HT-29 (cell line): ENCODE measurements around the gene NR2F6. TPM values are rescaled to one million over a fixed set of nuclear protein-coding genes. Genes with fewer than 3 reads are reported as not detected.
"Not testable (repeated sequence)": the region's sequence is repeated elsewhere in the genome, so short reads cannot be mapped to it uniquely, and the experiment has no call there.

Experiments
- DNase-seq: peaks from one replicate; pipeline ENCODE4 v3.0.0-alpha.2; 2015; ENCODE audit warnings: low spot score
- total RNA-seq: library from RNA; depleted of rRNA; stranded (reverse); fragments of >200 nt; shearing (Covaris generic); gene quantifications from 2 replicates; pipeline ENCODE4 v1.2.3, GENCODE V29; 2014; rRNA removed

Gene NR2F6
- 265 and 297 TPM in 2 replicates for total RNA-seq

GRCh38 chr19:17245535-17245984, at the start of gene NR2F6:
Gene NR2F6 (minus strand): TSS chr19:17245919. CDS start chr19:17245220, 699 bp downstream.
- no peak for DNase-seq

GRCh38 chr19:17294051-17294891, 48.6 kb upstream of the NR2F6 start:
- DNase-seq: peak; percentile 44

GRCh38 chr19:17293605-17294004, 47.9 kb upstream of the NR2F6 start:
- no peak for DNase-seq

GRCh38 chr19:17292301-17293074, 46.8 kb upstream of the NR2F6 start:
- peak; percentile 86 for DNase-seq

- DNase-seq: peak; percentile 50
Measured at GRCh38 chr19:17289489-17289888, 43.8 kb upstream of the NR2F6 start.

- no peak for DNase-seq
Measured at GRCh38 chr19:17286752-17287151, 41.0 kb upstream of the NR2F6 start.

GRCh38 chr19:17286263-17286662, 40.5 kb upstream of the NR2F6 start:
- no peak for DNase-seq

GRCh38 chr19:17285415-17286135, 39.9 kb upstream of the NR2F6 start:
- DNase-seq: no peak

- DNase-seq: no peak
Measured at GRCh38 chr19:17283504-17283996, 37.8 kb upstream of the NR2F6 start.

- DNase-seq: peak; percentile 86
Measured at GRCh38 chr19:17282488-17283125, 36.9 kb upstream of the NR2F6 start.

- no peak for DNase-seq
Measured at GRCh38 chr19:17281391-17282304, 35.9 kb upstream of the NR2F6 start, which contains the start of gene ANKLE1. Gene ANKLE1 (plus strand): TSS chr19:17281901. CDS start chr19:17281921, 20 bp downstream.

- DNase-seq: no peak
Measured at GRCh38 chr19:17279436-17279835, 33.7 kb upstream of the NR2F6 start.

GRCh38 chr19:17275441-17276175, 29.9 kb upstream of the NR2F6 start:
- DNase-seq: no peak

GRCh38 chr19:17274892-17275291, 29.2 kb upstream of the NR2F6 start:
- not testable (repeated sequence) for DNase-seq

GRCh38 chr19:17268754-17269153, 23.0 kb upstream of the NR2F6 start:
- no peak for DNase-seq

- peak; percentile 92 for DNase-seq
Measured at GRCh38 chr19:17266975-17267788, 21.5 kb upstream of the NR2F6 start, which contains the start of gene BABAM1. Gene BABAM1 (plus strand): TSS chr19:17267443. CDS start chr19:17268807, 1,364 bp downstream.

- no peak for DNase-seq
Measured at GRCh38 chr19:17266589-17266974, 20.9 kb upstream of the NR2F6 start.

- DNase-seq: no peak
Measured at GRCh38 chr19:17266026-17266425, 20.3 kb upstream of the NR2F6 start.
